Activated T-helper 1 cell treated with Interleukin-2 at 50 U/mL for 16 hours (primary cell): ENCODE data around the gene MED15.

Experiments used
- DNase-seq: peaks from one replicate; pipeline ENCODE4 v3.0.0-alpha.2; 2020; ENCODE audit warnings: low read depth

MED15 gene

GRCh38 chr22:20510811-20511577, 3.6 kb downstream of the MED15 start:
- DNase-seq, result no peak

GRCh38 chr22:20511578-20512229, 4.3 kb downstream of the MED15 start:
- DNase-seq, result no peak

- no peak for DNase-seq
These were observed 7.4 kb downstream of the MED15 start for GRCh38 chr22:20514658-20515406.

GRCh38 chr22:20516399-20516798, 9.0 kb downstream of the MED15 start:
- no peak for DNase-seq

GRCh38 chr22:20517422-20517821, 10.0 kb downstream of the MED15 start:
- DNase-seq, result no peak

- DNase-seq, result no peak
These were observed 10.6 kb downstream of the MED15 start for GRCh38 chr22:20517841-20518592.

GRCh38 chr22:20519558-20519957, 12.1 kb downstream of the MED15 start:
- no peak for DNase-seq

GRCh38 chr22:20520093-20520511, 12.7 kb downstream of the MED15 start:
- no peak for DNase-seq

- no peak for DNase-seq
These were observed 15.0 kb downstream of the MED15 start for GRCh38 chr22:20522134-20523004.

GRCh38 chr22:20523086-20523983, 15.9 kb downstream of the MED15 start:
- DNase-seq, result no peak

- no peak for DNase-seq
These were observed 16.6 kb downstream of the MED15 start for GRCh38 chr22:20524004-20524481.

GRCh38 chr22:20525048-20525447, 17.6 kb downstream of the MED15 start:
- DNase-seq, result no peak

GRCh38 chr22:20526305-20526627, 18.9 kb downstream of the MED15 start:
- no peak for DNase-seq

- DNase-seq, result no peak
These were observed 19.4 kb downstream of the MED15 start for GRCh38 chr22:20526628-20527355.

- DNase-seq, result no peak
These were observed 21.1 kb downstream of the MED15 start for GRCh38 chr22:20528405-20528978.

- no peak for DNase-seq
These were observed 23.2 kb downstream of the MED15 start for GRCh38 chr22:20530368-20531153.

GRCh38 chr22:20531154-20531403, 23.7 kb downstream of the MED15 start:
- no peak for DNase-seq

- no peak for DNase-seq
These were observed 24.2 kb downstream of the MED15 start for GRCh38 chr22:20531404-20532201.
